Skeletal muscle tissue (tissue), 4 donors: ENCODE measurements around the gene TMEM18. TPM values are rescaled to one million over a fixed set of nuclear protein-coding genes. Genes with fewer than 3 reads are reported as not detected.

ENCODE experiments used
- H3K27ac ChIP-seq: one replicate; pipeline ENCODE4 v1.7.0; 2013; ENCODE audit warnings: mild to moderate bottlenecking, low read depth, low read length, inconsistent platforms
- H3K27me3 ChIP-seq, 3 donors: one replicate each; pipeline ENCODE4 v1.7.0; 2013; ENCODE audit warnings: low read length in 3 of 3; ENCODE audit not compliant: control insufficient read depth in 3 of 3, insufficient read depth in 3 of 3
- H3K36me3 ChIP-seq, 3 donors: one replicate each; pipeline ENCODE4 v1.7.0; 2013; ENCODE audit warnings: low read length in 3 of 3; ENCODE audit not compliant: control insufficient read depth in 3 of 3, insufficient read depth in 3 of 3
- H3K4me1 ChIP-seq, 3 donors: one replicate each; pipeline ENCODE4 v1.7.0; 2013; ENCODE audit warnings: low read length in 3 of 3, mild to moderate bottlenecking in 3 of 3; ENCODE audit not compliant: control insufficient read depth in 3 of 3, insufficient read depth in 3 of 3
- H3K4me3 ChIP-seq, 3 donors: one replicate each; pipeline ENCODE4 v1.7.0; 2013; ENCODE audit warnings: low read length in 3 of 3
- H3K9ac ChIP-seq, 3 donors: one replicate each; pipeline ENCODE4 v1.7.0; 2013; ENCODE audit warnings: low read length in 3 of 3, mild to moderate bottlenecking in 3 of 3, moderate library complexity in 2 of 3, low read depth in 1 of 3
- H3K9me3 ChIP-seq, 3 donors: one replicate each; pipeline ENCODE4 v1.7.0; 2013; ENCODE audit warnings: low read length in 3 of 3; ENCODE audit not compliant: control insufficient read depth in 3 of 3
- total RNA-seq: library from RNA; depleted of rRNA; stranded (reverse); fragments of >200 nt; gene quantifications from one replicate; pipeline ENCODE4 v1.2.3, GENCODE V29; 2014
- donor health status: Osteomylitis.

The TMEM18 gene
- total RNA-seq, 1 donor from 2014 or later, result 20.9 TPM

GRCh38 chr2:637804-638203, 39.4 kb downstream of the TMEM18 start:
- Histone ChIP-seq H3K4me1 (peaks cover 6 to 7% (median 6%) of the 10 kb centered on the region in 3 donors), H3K4me3 (no peak overlapping the region), H3K9me3 (no peaks in the 10 kb centered on the region), H3K36me3 (no peaks in the 10 kb centered on the region), H3K27ac (no peak overlapping the region), H3K27me3 (peaks cover 8 to 13% (median 11%) of the 10 kb centered on the region in 3 donors), H3K9ac (no peak overlapping the region)

DNA sequence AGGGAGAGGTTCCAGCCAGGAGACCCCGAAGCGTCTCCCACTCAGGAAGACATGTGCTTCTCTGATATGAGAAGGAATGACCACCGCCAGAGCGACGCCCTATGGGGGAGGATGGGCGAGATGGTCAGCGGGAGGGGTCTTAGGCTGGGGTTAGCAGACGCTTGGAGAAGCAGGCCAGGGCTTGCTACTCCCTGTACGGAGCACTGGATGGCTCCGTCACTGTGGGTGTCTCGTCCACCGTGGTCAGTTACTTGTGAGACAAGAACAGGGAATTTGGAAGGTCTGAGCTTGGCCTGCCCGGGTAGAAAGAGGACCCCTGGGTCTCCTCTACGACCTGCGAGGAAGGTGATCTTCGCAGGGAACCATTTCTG, 39.8 kb downstream of the TMEM18 start:
- Histone ChIP-seq H3K9ac (no peak overlapping the region), H3K4me1 (peaks cover 6 to 7% (median 6%) of the 10 kb centered on the region in 3 donors), H3K27ac (no peak overlapping the region), H3K4me3 (no peak overlapping the region), H3K36me3 (no peaks in the 10 kb centered on the region), H3K9me3 (no peaks in the 10 kb centered on the region), H3K27me3 (peaks cover 8 to 12% (median 11%) of the 10 kb centered on the region in 3 donors)

DNA sequence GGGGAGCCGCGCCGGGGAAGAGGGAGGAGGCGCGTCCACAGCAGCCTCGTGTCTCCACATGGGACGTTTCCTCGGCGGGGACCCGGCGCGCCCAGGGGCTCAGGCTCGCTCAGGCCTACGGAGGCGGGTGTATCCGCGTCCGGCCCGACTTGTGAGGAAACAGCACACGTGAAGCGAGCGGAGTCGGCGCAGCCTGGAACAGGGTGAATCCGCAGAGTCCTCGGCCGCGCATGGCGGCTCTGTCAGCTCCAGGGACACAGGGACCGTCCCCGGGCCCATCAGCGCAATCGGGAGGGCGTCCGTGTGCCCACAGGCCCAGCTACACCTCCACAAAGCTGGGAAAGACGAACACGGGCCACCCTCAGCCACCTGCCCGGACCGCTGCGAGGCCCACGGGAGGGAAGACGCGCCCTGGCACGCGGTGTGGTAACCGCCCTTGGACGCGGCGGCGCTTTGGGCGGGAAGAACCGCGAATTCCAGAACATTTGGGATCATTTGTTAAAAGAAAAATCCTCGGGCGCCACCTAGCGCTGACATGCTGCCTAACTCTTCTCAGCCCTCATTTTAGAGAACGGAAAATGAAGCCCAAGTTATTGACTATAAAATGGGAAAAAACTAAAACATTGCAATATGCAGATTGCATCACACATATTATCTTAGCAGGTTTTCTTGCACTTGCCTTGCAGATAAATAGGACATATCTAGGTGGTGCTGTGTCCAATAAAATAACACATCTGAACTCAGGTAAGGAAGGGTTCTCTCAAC, 40.4 kb downstream of the TMEM18 start:
- H3K36me3 ChIP-seq, result no peaks in the 10 kb centered on the region
- H3K27me3 ChIP-seq, result peaks cover 7 to 11% (median 8%) of the 10 kb centered on the region in 3 donors
- H3K9me3 ChIP-seq, result no peaks in the 10 kb centered on the region
- peaks cover 6 to 7% (median 6%) of the 10 kb centered on the region in 3 donors for H3K4me1 ChIP-seq
- H3K27ac ChIP-seq, result no peak overlapping the region
- H3K9ac ChIP-seq, result peak overlapping the region in 1 of 3 donors; percentile 68
- H3K4me3 ChIP-seq, result peak overlapping the region; percentile 43 to 78 (median 65)

GRCh38 chr2:635687-636621, 41.3 kb downstream of the TMEM18 start:
- Histone ChIP-seq H3K36me3 (no peaks in the 10 kb centered on the region), H3K27ac (no peak overlapping the region), H3K4me3 (no peak overlapping the region), H3K9ac (peak overlapping the region in 1 of 3 donors; percentile 68), H3K27me3 (peaks cover 0 to 11% (median 5%) of the 10 kb centered on the region in 3 donors), H3K4me1 (peaks cover 6 to 7% (median 6%) of the 10 kb centered on the region in 3 donors), H3K9me3 (no peaks in the 10 kb centered on the region)

GRCh38 chr2:634636-635388, 42.4 kb downstream of the TMEM18 start:
- no peak overlapping the region for H3K4me3 ChIP-seq
- H3K9ac ChIP-seq, result no peak overlapping the region
- H3K9me3 ChIP-seq, result no peaks in the 10 kb centered on the region
- H3K27ac ChIP-seq, result no peak overlapping the region
- peaks cover 6 to 7% (median 6%) of the 10 kb centered on the region in 3 donors for H3K4me1 ChIP-seq
- peaks cover 0 to 11% (median 5%) of the 10 kb centered on the region in 3 donors for H3K27me3 ChIP-seq
- no peaks in the 10 kb centered on the region for H3K36me3 ChIP-seq

DNA sequence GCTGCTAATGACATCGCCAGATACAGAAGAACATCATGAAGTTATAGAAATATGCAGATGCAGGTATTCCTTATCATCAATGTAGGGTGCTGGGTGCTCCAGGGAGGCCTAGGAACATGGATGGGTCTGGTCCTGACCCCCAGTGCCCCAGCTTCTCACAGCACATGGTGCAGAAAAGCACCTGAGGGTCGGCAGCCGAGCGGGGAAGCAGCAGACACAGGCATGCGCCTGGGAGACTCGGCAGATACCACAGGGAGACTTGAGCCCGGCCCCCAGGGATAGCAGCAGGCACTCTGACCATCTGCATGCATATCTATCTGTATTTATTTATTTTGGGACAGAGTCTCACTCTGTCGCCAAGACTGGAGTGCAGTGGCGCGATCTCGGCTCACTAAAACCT, 43.2 kb downstream of the TMEM18 start:
- Histone ChIP-seq H3K4me1 (peaks cover 6 to 7% (median 6%) of the 10 kb centered on the region in 3 donors), H3K9ac (no peak overlapping the region), H3K27me3 (peaks cover 0 to 11% (median 5%) of the 10 kb centered on the region in 3 donors), H3K36me3 (no peaks in the 10 kb centered on the region), H3K27ac (no peak overlapping the region), H3K9me3 (no peaks in the 10 kb centered on the region), H3K4me3 (no peak overlapping the region)

GRCh38 chr2:633371-633770, 43.8 kb downstream of the TMEM18 start:
- H3K4me3 ChIP-seq, result no peak overlapping the region
- H3K4me1 ChIP-seq, result peaks cover 6 to 7% (median 6%) of the 10 kb centered on the region in 3 donors
- H3K9me3 ChIP-seq, result no peaks in the 10 kb centered on the region
- no peak overlapping the region for H3K27ac ChIP-seq
- no peaks in the 10 kb centered on the region for H3K36me3 ChIP-seq
- H3K27me3 ChIP-seq, result peaks cover 0 to 11% (median 5%) of the 10 kb centered on the region in 3 donors
- no peak overlapping the region for H3K9ac ChIP-seq

DNA sequence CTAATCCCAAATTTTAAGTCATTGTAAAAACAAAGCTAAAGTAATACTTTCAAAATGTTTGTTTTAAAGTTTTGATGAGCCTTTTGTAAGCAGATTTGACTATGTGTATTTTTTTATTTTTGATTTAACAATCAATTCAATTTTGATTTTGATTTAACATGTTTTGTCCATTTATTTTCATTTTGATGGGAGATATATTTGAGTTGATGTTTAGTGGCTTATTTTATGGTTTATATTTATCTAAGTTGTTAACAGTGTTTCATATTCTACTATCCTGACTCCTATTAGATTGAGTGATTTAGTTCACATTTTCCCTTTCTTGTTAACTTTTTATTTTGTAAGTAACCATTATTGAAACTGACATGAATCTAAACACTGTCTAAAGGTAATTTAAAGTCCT, 44.7 kb downstream of the TMEM18 start:
- Histone ChIP-seq H3K36me3 (no peaks in the 10 kb centered on the region), H3K4me3 (no peak overlapping the region), H3K27me3 (peaks cover 0 to 9% (median 0%) of the 10 kb centered on the region in 3 donors), H3K4me1 (peaks cover 6 to 7% (median 6%) of the 10 kb centered on the region in 3 donors), H3K27ac (no peak overlapping the region), H3K9me3 (no peaks in the 10 kb centered on the region), H3K9ac (no peak overlapping the region)

- no peaks in the 10 kb centered on the region for H3K36me3 ChIP-seq
- no peak overlapping the region for H3K4me3 ChIP-seq
- peaks cover 0 to 3% (median 2%) of the 10 kb centered on the region in 3 donors for H3K27me3 ChIP-seq
- H3K9me3 ChIP-seq, result no peaks in the 10 kb centered on the region
- H3K9ac ChIP-seq, result no peak overlapping the region
- H3K27ac ChIP-seq, result no peak overlapping the region
- H3K4me1 ChIP-seq, result peaks cover 2 to 4% (median 3%) of the 10 kb centered on the region in 3 donors
Measured at GRCh38 chr2:631741-632140, 45.5 kb downstream of the TMEM18 start.
